Mesothelial cell of epicardium (in vitro differentiated cells): Measurements from ENCODE around the gene RAB40B. TPM values are rescaled to one million over a fixed set of nuclear protein-coding genes. Genes with fewer than 3 reads are reported as not detected.
A peak's percentile ranks its signal among the peaks of the same experiment; 100 is the strongest.

Source experiments
- DNase-seq, 2 experiments: peaks; one replicate each; pipeline ENCODE4 v3.0.0; 2021; ENCODE audit warnings: low spot score in 2 of 2; ENCODE audit not compliant: unreplicated experiment in 2 of 2
- H3K27ac Mint-ChIP-seq: 2 replicates; pipeline ENCODE4 v1.8.0; 2021; ENCODE audit warnings: mixed read lengths
- H3K27me3 Mint-ChIP-seq: 2 replicates; pipeline ENCODE4 v1.8.0; 2021; ENCODE audit warnings: low read depth, mixed read lengths
- H3K36me3 Mint-ChIP-seq: 2 replicates; pipeline ENCODE4 v1.8.0; 2021; ENCODE audit warnings: mixed read lengths
- H3K4me1 Mint-ChIP-seq: 2 replicates; pipeline ENCODE4 v1.8.0; 2021; ENCODE audit warnings: mixed read lengths
- H3K4me3 Mint-ChIP-seq: 2 replicates; pipeline ENCODE4 v1.8.0; 2021; ENCODE audit warnings: mild to moderate bottlenecking, moderate library complexity, mixed read lengths
- H3K9me3 Mint-ChIP-seq: 2 replicates; pipeline ENCODE4 v1.8.0; 2021; ENCODE audit warnings: mixed read lengths
- CTCF ChIP-seq: fragments of 200-600 bp; sonication (generic); IDR thresholded peaks from one replicate; pipeline ENCODE4 v1.5.0; 2021; ENCODE audit warnings: antibody characterized with exemption; ENCODE audit not compliant: unreplicated experiment
- total RNA-seq: library from RNA; stranded (reverse); gene quantifications from 3 replicates; pipeline ENCODE4 v1.2.1, GENCODE V29; 2021

Gene RAB40B
- total RNA-seq, 1 donor from 2014 or later: 26.5 TPM

GRCh38 chr17:82670661-82671450, 27.6 kb downstream of the RAB40B start:
- Mint-ChIP-seq H3K4me3 (no peak overlapping the region), H3K36me3 (peaks cover 2% of the 10 kb centered on the region), H3K4me1 (peaks cover 14% of the 10 kb centered on the region), H3K27ac (no peak overlapping the region), H3K27me3 (no peaks in the 10 kb centered on the region), H3K9me3 (no peaks in the 10 kb centered on the region)
- TF ChIP-seq CTCF: no peak
- no peak for DNase-seq

- H3K27me3 Mint-ChIP-seq: no peaks in the 10 kb centered on the region
- peaks cover 10% of the 10 kb centered on the region for H3K4me1 Mint-ChIP-seq
- H3K9me3 Mint-ChIP-seq: no peaks in the 10 kb centered on the region
- H3K4me3 Mint-ChIP-seq: no peak overlapping the region
- H3K27ac Mint-ChIP-seq: peak overlapping the region; percentile 77
- DNase-seq: no peak
- TF ChIP-seq CTCF: peak; percentile 16
- H3K36me3 Mint-ChIP-seq: peaks cover 2% of the 10 kb centered on the region
Measured at GRCh38 chr17:82668631-82669099, 29.8 kb downstream of the RAB40B start.

GRCh38 chr17:82668024-82668630, 30.4 kb downstream of the RAB40B start:
- Mint-ChIP-seq H3K9me3 (no peaks in the 10 kb centered on the region), H3K27me3 (no peaks in the 10 kb centered on the region), H3K27ac (peak overlapping the region; percentile 77), H3K36me3 (peaks cover 2% of the 10 kb centered on the region), H3K4me1 (peaks cover 10% of the 10 kb centered on the region), H3K4me3 (no peak overlapping the region)
- DNase-seq: no peak
- TF ChIP-seq CTCF: no peak

GRCh38 chr17:82667668-82668000, 30.9 kb downstream of the RAB40B start:
- Mint-ChIP-seq H3K9me3 (no peaks in the 10 kb centered on the region), H3K4me3 (no peak overlapping the region), H3K4me1 (peaks cover 10% of the 10 kb centered on the region), H3K36me3 (peaks cover 2% of the 10 kb centered on the region), H3K27me3 (no peaks in the 10 kb centered on the region), H3K27ac (no peak overlapping the region)
- DNase-seq: no peak
- no peak for TF ChIP-seq CTCF

- Mint-ChIP-seq H3K36me3 (peaks cover 2% of the 10 kb centered on the region), H3K4me3 (no peak overlapping the region), H3K27ac (no peak overlapping the region), H3K27me3 (no peaks in the 10 kb centered on the region), H3K9me3 (no peaks in the 10 kb centered on the region), H3K4me1 (peaks cover 10% of the 10 kb centered on the region)
- TF ChIP-seq CTCF: no peak
- DNase-seq: no peak
Measured at GRCh38 chr17:82666931-82667667, 31.4 kb downstream of the RAB40B start.
